Stomach (tissue), 9 donors: ENCODE results near the gene GRB10. TPM values are rescaled to one million over a fixed set of nuclear protein-coding genes. Genes with fewer than 3 reads are reported as not detected.

Source experiments
- DNase-seq, 2 donors: peaks; one replicate each; pipeline versions ENCODE4 v3.0.0 to v3.0.0-alpha.2; 2013 to 2019
- H3K27ac ChIP-seq, 5 donors: fragments of 200-600 bp in 4 of 5; sonication (generic) in 4 of 5; one replicate each; pipeline ENCODE4 v1.5.1; 2013 to 2019; ENCODE audit warnings: mild to moderate bottlenecking in 1 of 5, moderate library complexity in 1 of 5
- H3K27me3 ChIP-seq, 3 donors: fragments of 200-600 bp; sonication (generic); one replicate each; pipeline ENCODE4 v1.5.1; 2017 to 2019; ENCODE audit warnings: mixed run types in 1 of 3
- H3K36me3 ChIP-seq, 4 donors: fragments of 200-600 bp; sonication (generic); 1 replicate in 3 of 4; 2 replicates in 1 of 4; pipeline ENCODE4 v1.5.1; 2016 to 2019
- H3K4me1 ChIP-seq, 4 donors: fragments of 200-600 bp; sonication (generic); one replicate each; pipeline ENCODE4 v1.5.1; 2016 to 2019
- H3K4me3 ChIP-seq, 4 donors: fragments of 200-600 bp; sonication (generic) in 3 of 4; one replicate each; pipeline ENCODE4 v1.5.1; 2016 to 2019; ENCODE audit warnings: mild to moderate bottlenecking in 1 of 4
- H3K9me3 ChIP-seq, 4 donors: fragments of 200-600 bp; sonication (generic); one replicate each; pipeline ENCODE4 v1.5.1; 2016 to 2019
- CTCF ChIP-seq, 7 experiments: fragments of 450-650 bp in 4 of 7; fragments of 200-600 bp in 3 of 7; sonication (generic) in 3 of 7; IDR thresholded peaks; one replicate each; pipeline ENCODE4 v1.5.1; 2016 to 2019; ENCODE audit warnings: antibody characterized with exemption in 7 of 7, control low read depth in 2 of 7, mild to moderate bottlenecking in 1 of 7
- EP300 ChIP-seq: sonication (generic); formaldehyde crosslinking; IDR thresholded peaks from one replicate; pipeline ENCODE4 v1.6.1; 2017; ENCODE audit warnings: antibody characterized with exemption
- POLR2A ChIP-seq, 4 donors: fragments of 450-650 bp; IDR thresholded peaks; one replicate each; pipeline ENCODE4 v1.6.1; 2016; ENCODE audit warnings: antibody characterized with exemption in 4 of 4, control low read depth in 2 of 4, mild to moderate bottlenecking in 1 of 4, moderate library complexity in 1 of 4
- POLR2AphosphoS5 ChIP-seq, 3 donors: sonication (generic); formaldehyde crosslinking; IDR thresholded peaks; one replicate each; pipeline ENCODE4 v1.6.1; 2016; ENCODE audit warnings: antibody characterized with exemption in 3 of 3
- WGBS, 5 donors: extraction: QIAGEN DNeasy Blood & Tissue Kit in 3 of 5; methylation state at CpG; one replicate each; pipeline versions ENCODE4 v1.1.5 to v1.1.7; 2013 to 2018; 5-methylcytosine and 5-hydroxymethylcytosine counted together
- intact Hi-C: fragments of 100-400 bp; cut with DNase I; formaldehyde crosslinking; loops from one replicate; pipeline ENCODE4 v1.15.1; 2023; ENCODE audit warnings: low total_unique reads
- polyA plus RNA-seq, 3 donors: library from polyadenylated mRNA; stranded (reverse); fragments of 200-250 nt; gene quantifications; one replicate each; pipeline ENCODE4 v1.2.3, GENCODE V29; 2013
- total RNA-seq, 5 donors: library from RNA; depleted of rRNA; stranded (reverse); fragments of >200 nt; gene quantifications; one replicate each; pipeline versions ENCODE4 v1.1.0 to v1.2.3, GENCODE V29; 2014 to 2016
- donor health status: healthy with polysubstance abuse.
- donor health status: Bipolar disorder and iron deficiency.
- donor health status: healthy.

Gene GRB10
- total and polyA plus RNA-seq, 8 donors: 10.2 to 84.9 (median 49.6) TPM

- Histone ChIP-seq H3K4me3 (no peak overlapping the region), H3K36me3 (no peaks in the 10 kb centered on the region), H3K27me3 (no peaks in the 10 kb centered on the region), H3K9me3 (no peaks in the 10 kb centered on the region), H3K27ac (no peak overlapping the region), H3K4me1 (no peaks in the 10 kb centered on the region)
- WGBS, 5 donors: 47 to 57% (median 50%) methylated on average over 5 of the region's 5 CpGs
- no peak for TF ChIP-seq POLR2A (IDR thresholded peaks at IDR 0.05)
- no peak for TF ChIP-seq CTCF (IDR thresholded peaks at IDR 0.05)
- no peak for TF ChIP-seq EP300
- TF ChIP-seq POLR2AphosphoS5 (IDR thresholded peaks at IDR 0.05): no peak
- no peak for DNase-seq
- intact Hi-C loops: no loop called here
Observed at GRCh38 chr7:50805447-50806125, 22.9 kb upstream of the GRB10 start.

GRCh38 chr7:50803359-50804337, 21.0 kb upstream of the GRB10 start:
- H3K9me3 ChIP-seq: no peaks in the 10 kb centered on the region
- H3K27ac ChIP-seq: no peak overlapping the region
- H3K4me1 ChIP-seq: no peaks in the 10 kb centered on the region
- WGBS, 5 donors: 74 to 90% (median 84%) methylated on average over 5 of the region's 5 CpGs
- intact Hi-C loops: no loop called here
- no peak for TF ChIP-seq CTCF (IDR thresholded peaks at IDR 0.05)
- no peak for TF ChIP-seq EP300
- TF ChIP-seq POLR2A (IDR thresholded peaks at IDR 0.05): no peak
- DNase-seq: no peak
- no peaks in the 10 kb centered on the region for H3K27me3 ChIP-seq
- no peaks in the 10 kb centered on the region for H3K36me3 ChIP-seq
- no peak overlapping the region for H3K4me3 ChIP-seq

- intact Hi-C loops: no loop called here
- 92 to 96% (median 93%) methylated on average over 1 of the region's 1 CpG for WGBS, 5 donors
Observed at GRCh38 chr7:50801907-50802306, 19.2 kb upstream of the GRB10 start.

More at GRCh38 chr7:50801907-50802306, 19.2 kb upstream of the GRB10 start:
- no peaks in the 10 kb centered on the region for H3K4me1 ChIP-seq
- no peaks in the 10 kb centered on the region for H3K27me3 ChIP-seq
- H3K4me3 ChIP-seq: no peak overlapping the region
- H3K27ac ChIP-seq: no peak overlapping the region
- H3K9me3 ChIP-seq: no peaks in the 10 kb centered on the region
- no peak for DNase-seq
- H3K36me3 ChIP-seq: no peaks in the 10 kb centered on the region
- TF ChIP-seq POLR2AphosphoS5 (IDR thresholded peaks at IDR 0.05) (no peak), CTCF (IDR thresholded peaks at IDR 0.05) (no peak), EP300 (no peak), POLR2A (IDR thresholded peaks at IDR 0.05) (no peak)
